Upper lobe of right lung (tissue), 1 donor: Measurements from ENCODE around the gene PEX16. TPM values are rescaled to one million over a fixed set of nuclear protein-coding genes. Genes with fewer than 3 reads are reported as not detected.
A peak's percentile ranks its signal among the peaks of the same experiment; 100 is the strongest.

Experiments
- ATAC-seq: fragments of 200-7000 bp; cut with Tn5 transposase; one replicate; pipeline ENCODE4 v1.9.1; 2020; ENCODE audit warnings: mild to moderate bottlenecking, moderate library complexity
- DNase-seq: peaks from one replicate; pipeline ENCODE4 v3.0.0-alpha.2; 2020
- H3K27ac ChIP-seq: fragments of 200-600 bp; one replicate; pipeline ENCODE4 v1.8.0; 2022
- H3K27me3 ChIP-seq: fragments of 200-600 bp; one replicate; pipeline ENCODE4 v1.8.0; 2022; ENCODE audit warnings: mild to moderate bottlenecking
- H3K36me3 ChIP-seq: fragments of 200-600 bp; one replicate; pipeline ENCODE4 v1.8.0; 2022
- H3K4me1 ChIP-seq: fragments of 200-600 bp; one replicate; pipeline ENCODE4 v1.8.0; 2022
- H3K4me3 ChIP-seq: fragments of 200-600 bp; one replicate; pipeline ENCODE4 v1.8.0; 2022; ENCODE audit warnings: mild to moderate bottlenecking
- H3K9me3 ChIP-seq: fragments of 200-600 bp; one replicate; pipeline ENCODE4 v1.8.0; 2022
- CTCF ChIP-seq: fragments of 200-600 bp; IDR thresholded peaks from one replicate; pipeline ENCODE4 v1.8.0; 2022; ENCODE audit warnings: antibody characterized with exemption
- intact Hi-C: fragments of 100-400 bp; cut with DNase I; formaldehyde crosslinking; loops from one replicate; pipeline ENCODE4 v1.11.0; 2022
- total RNA-seq: library from RNA; stranded (reverse); fragmentation: NEBNext Ultra II Directional; extraction: Animal tissue kit (Norgen Biotek cat#: 25700); gene quantifications from one replicate; pipeline ENCODE4 v1.2.1, GENCODE V29; 2021
- donor health status: DM: no; HTN: yes; CAD: no; lungs with severe emphysema.

PEX16 gene
- total RNA-seq, 1 donor from 2014 or later, result 27.6 TPM

DNA sequence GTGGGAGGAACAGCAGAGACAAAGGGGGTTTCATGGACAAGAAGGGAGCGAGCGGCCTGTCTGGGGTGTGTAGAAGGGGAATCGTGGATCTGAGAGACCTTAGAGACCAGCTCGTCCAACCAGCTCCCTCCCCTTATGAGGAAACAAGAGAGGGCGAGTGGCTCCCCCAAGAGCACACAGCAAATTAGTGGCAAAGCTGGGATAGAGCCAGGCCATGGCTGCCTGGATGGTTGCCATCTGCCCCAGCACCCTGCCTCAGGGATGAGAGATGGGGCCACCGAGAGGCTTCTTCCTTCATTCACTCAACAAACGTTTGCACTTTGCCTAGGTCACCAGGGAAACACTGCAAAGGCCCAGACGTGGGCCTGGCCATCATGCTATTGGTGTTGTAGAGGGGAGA is 28.1 kb downstream of the PEX16 start:
- Histone ChIP-seq H3K27me3 (no peaks in the 10 kb centered on the region), H3K36me3 (no peaks in the 10 kb centered on the region), H3K27ac (no peak overlapping the region), H3K4me1 (peaks cover 4% of the 10 kb centered on the region), H3K4me3 (no peak overlapping the region), H3K9me3 (no peaks in the 10 kb centered on the region)
- no peak for TF ChIP-seq CTCF
- ATAC-seq, result no peak
- DNase-seq, result no peak
- intact Hi-C loops, result no loop called here

DNA sequence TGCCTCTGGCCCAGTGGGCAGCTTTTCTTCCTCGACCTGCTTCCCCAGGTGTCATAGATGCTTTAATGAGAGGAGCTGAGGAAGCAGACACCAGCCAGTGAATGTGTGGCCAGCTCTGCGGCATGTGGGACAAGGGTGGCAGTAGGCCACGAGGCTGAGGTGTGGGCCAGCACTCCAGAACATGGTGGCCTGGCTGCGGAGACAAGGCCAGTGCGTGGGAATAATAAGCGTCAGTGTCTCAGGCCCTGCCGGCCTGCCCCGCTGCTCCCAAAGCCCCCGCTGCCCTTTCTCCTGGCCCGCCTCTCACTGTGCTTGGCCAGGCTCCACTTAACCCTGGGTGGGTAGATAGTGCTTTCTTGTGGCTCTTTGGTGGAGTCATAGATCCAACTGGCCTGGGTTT is 30.1 kb downstream of the PEX16 start:
- no peak for ATAC-seq
- no peaks in the 10 kb centered on the region for H3K36me3 ChIP-seq
- intact Hi-C loops, result no loop called here
- peaks cover 4% of the 10 kb centered on the region for H3K4me1 ChIP-seq
- no peak for TF ChIP-seq CTCF
- H3K27ac ChIP-seq, result no peak overlapping the region
- no peaks in the 10 kb centered on the region for H3K9me3 ChIP-seq
- H3K27me3 ChIP-seq, result no peaks in the 10 kb centered on the region
- H3K4me3 ChIP-seq, result no peak overlapping the region
- DNase-seq, result no peak

DNA sequence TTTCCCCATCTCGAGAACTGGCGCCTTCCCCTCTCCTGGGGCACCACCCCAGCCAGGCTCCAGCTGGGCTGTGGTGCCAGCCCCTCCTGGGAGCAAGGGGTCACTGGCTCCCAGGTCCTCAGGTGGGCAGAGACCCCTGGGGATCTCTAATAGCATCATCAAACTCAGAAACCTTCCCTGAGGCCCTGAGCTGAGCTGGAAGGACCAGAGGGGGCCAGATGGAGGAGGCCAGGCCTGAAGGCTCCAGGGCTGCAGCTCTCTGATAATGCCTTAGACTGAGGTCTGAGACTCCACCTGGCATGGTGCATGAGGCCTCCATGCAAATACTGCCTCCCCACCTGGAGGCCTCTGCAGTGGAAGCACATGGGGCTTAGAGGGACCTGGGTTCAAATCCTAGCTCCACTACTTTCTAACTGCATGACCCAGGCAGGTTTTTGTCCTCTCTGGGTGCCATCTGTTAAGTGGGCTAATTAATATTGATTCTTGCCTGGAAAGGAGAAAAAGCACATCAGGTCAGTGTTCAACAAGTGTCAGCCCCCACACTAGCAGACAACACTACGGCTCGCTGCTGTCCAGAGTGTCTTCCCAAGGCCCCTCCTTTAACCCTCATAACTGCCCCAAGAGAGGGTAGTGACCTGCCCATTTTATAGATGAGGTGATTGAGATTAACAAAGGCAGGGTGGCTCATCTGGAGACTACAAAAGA is 30.7 kb downstream of the PEX16 start:
- TF ChIP-seq CTCF, result no peak
- no peak overlapping the region for H3K27ac ChIP-seq

DNA sequence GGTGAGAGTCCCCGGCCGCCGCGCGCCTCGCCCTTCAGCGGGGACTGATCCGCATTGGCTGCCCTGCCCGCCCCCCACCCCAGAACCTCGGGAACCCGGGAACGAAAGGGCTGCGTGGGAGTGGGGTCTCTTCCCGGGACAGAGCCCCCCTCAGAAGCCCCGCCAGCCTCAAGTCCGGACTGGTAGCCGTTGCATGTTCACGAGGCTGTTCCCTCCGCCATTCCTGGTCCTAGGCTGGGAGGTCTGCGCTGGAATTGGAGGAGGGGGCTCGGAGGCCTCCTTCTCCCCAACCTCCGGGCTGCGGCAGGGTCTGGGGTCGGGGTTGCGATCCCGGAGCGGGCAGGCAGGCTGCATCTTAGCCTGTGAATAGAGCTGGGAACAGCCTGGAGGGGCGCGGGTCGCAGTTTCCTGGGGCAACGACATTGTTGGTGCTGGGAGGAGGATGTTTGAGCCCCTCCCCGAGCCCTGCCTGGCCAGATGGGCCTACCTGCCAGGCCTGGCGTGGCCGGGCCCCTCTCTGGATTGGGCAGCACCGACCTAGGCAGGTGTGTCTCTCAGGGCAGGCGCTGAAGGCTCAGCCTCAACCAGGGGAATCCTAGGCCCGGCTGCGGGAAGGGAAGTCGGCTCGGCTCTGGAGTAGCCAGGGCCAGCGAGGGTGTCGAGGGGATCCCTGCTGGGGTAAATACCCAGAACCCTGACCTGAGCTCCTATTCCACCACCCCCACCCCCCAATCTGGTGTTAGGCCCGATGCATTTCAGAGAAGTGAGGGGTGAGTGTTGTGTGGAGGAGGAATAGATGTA is 31.6 kb downstream of the PEX16 start:
- ATAC-seq, result no peak
- DNase-seq, result no peak
- H3K4me3 ChIP-seq, result peak overlapping the region; percentile 45

More for the DNA sequence above, 30.7 kb downstream of the PEX16 start:
- H3K9me3 ChIP-seq, result no peaks in the 10 kb centered on the region
- ATAC-seq, result no peak
- H3K27me3 ChIP-seq, result no peaks in the 10 kb centered on the region
- no peak overlapping the region for H3K4me3 ChIP-seq
- H3K36me3 ChIP-seq, result no peaks in the 10 kb centered on the region
- intact Hi-C loops, result no loop called here
- DNase-seq, result no peak
- H3K4me1 ChIP-seq, result peaks cover 4% of the 10 kb centered on the region

GRCh38 chr11:45885274-45885920 is 32.3 kb downstream of the PEX16 start, which contains the start of gene MAPK8IP1:
TSS of gene MAPK8IP1 (plus strand) at chr11:45885651. CDS start at chr11:45885821, 170 bp downstream.
- no peak for TF ChIP-seq CTCF
- H3K36me3 ChIP-seq, result peaks cover 10% of the 10 kb centered on the region
- no peak within 1 kb of the TSS for H3K27ac ChIP-seq
- ATAC-seq (peak; percentile 83), DNase-seq (no peak)
- peak within 1 kb of the TSS; percentile 45 for H3K4me3 ChIP-seq
- H3K27me3 ChIP-seq, result no peaks in the 10 kb centered on the region
- no peaks in the 10 kb centered on the region for H3K9me3 ChIP-seq
- intact Hi-C loops, result no loop called here
- H3K4me1 ChIP-seq, result peaks cover 4% of the 10 kb centered on the region

More for the DNA sequence above, 31.6 kb downstream of the PEX16 start:
- no peak for TF ChIP-seq CTCF
- Histone ChIP-seq H3K27ac (no peak overlapping the region), H3K36me3 (peaks cover 3% of the 10 kb centered on the region), H3K4me1 (peaks cover 4% of the 10 kb centered on the region), H3K27me3 (no peaks in the 10 kb centered on the region), H3K9me3 (no peaks in the 10 kb centered on the region)
- intact Hi-C loops, result no loop called here
